SU-DHL-6 (cell line): ENCODE measurements around the gene CHST6.
"Not testable (repeated sequence)": the region's sequence is repeated elsewhere in the genome, so short reads cannot be mapped to it uniquely, and the experiment has no call there.

Experiments
- H2AFZ ChIP-seq: fragments of 200-600 bp; sonication (generic); 2 replicates; pipeline ENCODE4 v1.6.1; 2014; ENCODE audit warnings: low read depth, mild to moderate bottlenecking, moderate library complexity, mixed read lengths, antibody characterized with exemption, low read length; ENCODE audit not compliant: severe bottlenecking
- H3F3A ChIP-seq: fragments of 200-600 bp; shearing (Covaris generic); 2 replicates; pipeline ENCODE4 v1.6.0; 2016; ENCODE audit warnings: antibody characterized with exemption, mild to moderate bottlenecking; ENCODE audit not compliant: insufficient read depth
- H3K27ac ChIP-seq: fragments of 200-600 bp; sonication (generic); 2 replicates; pipeline ENCODE4 v1.5.1; 2016; ENCODE audit warnings: low read depth, mild to moderate bottlenecking, low read length, moderate library complexity, mixed read lengths
- H3K27me3 ChIP-seq: fragments of 200-600 bp; sonication (generic), shearing (Covaris generic); 2 replicates; pipeline ENCODE4 v1.6.0; 2014; ENCODE audit warnings: mild to moderate bottlenecking, low read length
- H3K36me3 ChIP-seq: fragments of 200-600 bp; sonication (generic); 2 replicates; pipeline ENCODE4 v1.6.1; 2014; ENCODE audit warnings: mild to moderate bottlenecking, low read length, mixed read lengths
- H3K4me2 ChIP-seq: fragments of 300-600, 200-600 bp; shearing (Covaris generic), sonication (generic); 2 replicates; pipeline ENCODE4 v1.6.0; 2014; ENCODE audit warnings: low read length, low read depth, mild to moderate bottlenecking; ENCODE audit not compliant: poor library complexity, severe bottlenecking
- H3K4me3 ChIP-seq: fragments of 200-600 bp; sonication (generic); 2 replicates; pipeline ENCODE4 v1.5.1; 2014; ENCODE audit warnings: antibody characterized with exemption, low read length, mild to moderate bottlenecking, mixed read lengths; ENCODE audit not compliant: insufficient read depth, poor library complexity, severe bottlenecking
- H3K79me2 ChIP-seq: fragments of 200-600 bp; sonication (generic); 2 replicates; pipeline ENCODE4 v1.6.1; 2014; ENCODE audit warnings: mild to moderate bottlenecking, low read length, moderate library complexity; ENCODE audit not compliant: insufficient read depth
- H3K9ac ChIP-seq: fragments of 200-600 bp; sonication (generic); 2 replicates; pipeline ENCODE4 v1.7.0; 2014; ENCODE audit warnings: mild to moderate bottlenecking, low read length
- H3K9me2 ChIP-seq: fragments of 200-600 bp; sonication (generic); replicated peaks from 2 replicates; pipeline ENCODE4 v1.6.1; 2014; ENCODE audit warnings: low read length; ENCODE audit not compliant: insufficient read depth
- H3K9me3 ChIP-seq: fragments of 200-600 bp; sonication (generic); 2 replicates; pipeline ENCODE4 v1.6.1; 2014; ENCODE audit warnings: low read length, mixed read lengths; ENCODE audit not compliant: insufficient read depth
- H4K20me1 ChIP-seq: fragments of 200-600 bp; sonication (generic); 2 replicates; pipeline ENCODE4 v1.6.1; 2014; ENCODE audit warnings: low read depth, mild to moderate bottlenecking, antibody characterized with exemption, low read length, moderate library complexity, mixed read lengths
- EZH2phosphoT487 ChIP-seq: fragments of 200-600 bp; sonication (generic), shearing (Covaris generic); conservative IDR thresholded peaks from 2 replicates; pipeline ENCODE4 v1.6.1; 2018; ENCODE audit warnings: mild to moderate bottlenecking, antibody characterized with exemption, low read length, moderate library complexity, mixed read lengths
- TF ChIP-seq, protein P1 (sequence below): fragments of 200-600 bp; sonication (generic); IDR thresholded peaks from one replicate; pipeline ENCODE4 v1.5.1; 2017; ENCODE audit warnings: antibody characterized with exemption, mild to moderate bottlenecking, low read length, moderate library complexity; ENCODE audit not compliant: insufficient read depth, poor library complexity, severe bottlenecking

Gene CHST6

DNA sequence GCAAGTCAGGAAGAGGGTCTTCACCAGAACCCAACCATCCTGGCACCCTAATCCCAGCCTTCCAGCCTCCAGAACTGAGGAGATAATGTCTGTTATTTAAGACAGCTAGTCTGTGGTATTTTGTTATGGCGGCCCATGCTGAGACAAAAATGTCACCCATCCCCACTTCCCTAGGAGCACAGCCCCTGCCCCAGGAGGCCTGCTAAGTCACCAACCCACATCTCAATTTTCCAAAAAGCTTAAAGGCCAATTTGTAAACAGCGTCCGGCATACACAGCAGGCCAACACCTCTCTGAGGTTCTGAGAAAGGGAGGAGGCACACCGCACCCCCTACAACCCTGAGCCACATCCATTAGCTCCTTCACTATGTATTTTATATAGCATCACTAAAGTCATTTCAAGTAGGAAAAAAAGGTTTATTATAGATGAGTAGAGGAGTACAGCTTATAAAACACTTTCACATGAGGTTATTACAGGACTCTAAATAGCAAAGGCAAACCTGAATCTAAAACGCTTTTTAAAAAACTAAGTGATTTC is 37.7 kb downstream of the CHST6 start:
- H3K79me2 ChIP-seq, result peaks cover 95% of the 10 kb centered on the region
- no peaks in the 10 kb centered on the region; the same call in 1 of the 2 replicates for H4K20me1 ChIP-seq
- no peak for TF ChIP-seq EZH2phosphoT487
- TF ChIP-seq, protein P1, sequence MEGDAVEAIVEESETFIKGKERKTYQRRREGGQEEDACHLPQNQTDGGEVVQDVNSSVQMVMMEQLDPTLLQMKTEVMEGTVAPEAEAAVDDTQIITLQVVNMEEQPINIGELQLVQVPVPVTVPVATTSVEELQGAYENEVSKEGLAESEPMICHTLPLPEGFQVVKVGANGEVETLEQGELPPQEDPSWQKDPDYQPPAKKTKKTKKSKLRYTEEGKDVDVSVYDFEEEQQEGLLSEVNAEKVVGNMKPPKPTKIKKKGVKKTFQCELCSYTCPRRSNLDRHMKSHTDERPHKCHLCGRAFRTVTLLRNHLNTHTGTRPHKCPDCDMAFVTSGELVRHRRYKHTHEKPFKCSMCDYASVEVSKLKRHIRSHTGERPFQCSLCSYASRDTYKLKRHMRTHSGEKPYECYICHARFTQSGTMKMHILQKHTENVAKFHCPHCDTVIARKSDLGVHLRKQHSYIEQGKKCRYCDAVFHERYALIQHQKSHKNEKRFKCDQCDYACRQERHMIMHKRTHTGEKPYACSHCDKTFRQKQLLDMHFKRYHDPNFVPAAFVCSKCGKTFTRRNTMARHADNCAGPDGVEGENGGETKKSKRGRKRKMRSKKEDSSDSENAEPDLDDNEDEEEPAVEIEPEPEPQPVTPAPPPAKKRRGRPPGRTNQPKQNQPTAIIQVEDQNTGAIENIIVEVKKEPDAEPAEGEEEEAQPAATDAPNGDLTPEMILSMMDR, result no peak
- no peaks in the 10 kb centered on the region for H3F3A ChIP-seq
- H3K9me3 ChIP-seq, result no peaks in the 10 kb centered on the region
- H3K27ac ChIP-seq, result no peak overlapping the region
- H3K9ac ChIP-seq, result no peak overlapping the region
- no peaks in the 10 kb centered on the region for H3K9me2 ChIP-seq
- H3K4me2 ChIP-seq, result no peak overlapping the region
- H3K27me3 ChIP-seq, result no peaks in the 10 kb centered on the region
- no peaks in the 10 kb centered on the region for H3K36me3 ChIP-seq
- H3K4me3 ChIP-seq, result no peak overlapping the region
- H2AFZ ChIP-seq, result no peak overlapping the region

DNA sequence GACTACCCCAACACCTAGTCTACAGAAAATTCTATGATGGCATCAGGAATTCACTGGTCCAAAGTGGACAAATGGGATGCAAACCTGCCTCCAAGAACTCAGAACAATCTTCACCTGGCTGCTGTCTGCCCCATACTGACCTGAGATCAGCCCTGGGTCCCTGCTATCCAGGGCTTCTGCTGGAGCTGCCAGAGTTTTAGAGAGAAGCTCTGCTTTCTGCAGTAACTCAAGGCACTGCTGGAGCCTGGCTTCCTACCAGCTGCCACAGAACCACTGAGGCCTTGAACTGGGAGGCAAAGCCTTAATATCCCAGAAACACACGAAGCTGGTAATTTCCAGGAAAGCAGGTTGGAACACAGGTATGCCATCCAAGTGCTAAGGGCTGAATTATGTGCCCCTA is 38.3 kb downstream of the CHST6 start:
- Histone ChIP-seq H3K36me3 (no peaks in the 10 kb centered on the region), H4K20me1 (no peaks in the 10 kb centered on the region; the same call in 1 of the 2 replicates), H3K27ac (no peak overlapping the region), H3K9me3 (no peaks in the 10 kb centered on the region), H3K9ac (no peak overlapping the region), H3F3A (no peaks in the 10 kb centered on the region), H3K79me2 (peaks cover 95% of the 10 kb centered on the region), H3K4me3 (no peak overlapping the region), H2AFZ (no peak overlapping the region), H3K4me2 (no peak overlapping the region), H3K9me2 (no peaks in the 10 kb centered on the region), H3K27me3 (no peaks in the 10 kb centered on the region)
- TF ChIP-seq, protein P1, result no peak

DNA sequence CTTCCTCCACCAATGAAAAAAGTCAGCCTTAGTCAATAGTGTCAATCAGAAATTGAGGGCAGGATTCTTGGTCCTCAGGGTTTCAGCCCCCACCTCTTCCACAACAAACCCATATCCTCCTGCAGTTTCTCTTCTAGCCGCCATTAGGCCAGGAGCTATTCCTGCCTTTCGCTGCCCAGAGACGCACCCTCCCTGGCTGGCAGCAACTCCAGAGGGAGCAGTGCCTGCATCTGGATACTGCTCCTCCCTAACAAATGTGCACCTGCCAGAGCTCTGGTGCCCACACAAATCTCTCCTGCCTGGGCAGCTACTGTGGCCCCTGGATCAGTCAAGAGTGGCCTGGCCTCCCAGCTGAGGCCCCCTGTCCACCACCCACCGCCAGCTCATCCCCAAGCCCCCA is 38.8 kb downstream of the CHST6 start:
- not testable (repeated sequence) for H3K4me3 ChIP-seq, H3K9me3 ChIP-seq, H3K4me2 ChIP-seq, H3K27me3 ChIP-seq, H3K9ac ChIP-seq, H3K9me2 ChIP-seq, H3K36me3 ChIP-seq, H4K20me1 ChIP-seq, H3K27ac ChIP-seq, H3F3A ChIP-seq, H2AFZ ChIP-seq
- peaks cover 92% of the 10 kb centered on the region for H3K79me2 ChIP-seq

DNA sequence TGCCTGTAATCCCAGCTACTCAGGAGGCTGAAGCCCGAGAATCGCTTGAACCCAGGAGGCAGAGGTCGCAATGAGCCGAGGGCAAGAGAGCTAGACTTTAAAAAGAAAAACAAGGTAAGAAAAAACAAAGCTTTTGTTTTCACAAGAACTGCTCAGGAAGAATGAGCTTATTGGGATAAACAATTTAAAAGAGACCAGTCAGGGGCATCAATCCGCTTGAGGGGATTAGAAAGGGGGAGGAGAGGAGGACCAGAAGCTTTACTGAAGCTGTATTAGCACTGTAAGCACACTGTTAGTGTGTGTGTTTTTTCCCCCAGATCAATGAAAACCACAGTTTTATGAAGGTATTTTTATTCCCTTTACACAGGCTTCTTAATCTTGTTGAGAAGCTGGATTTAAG is 39.6 kb downstream of the CHST6 start:
- Histone ChIP-seq H4K20me1 (peaks cover 3% of the 10 kb centered on the region; the same call in 1 of the 2 replicates), H3K4me2 (no peak overlapping the region), H3K9me2 (no peaks in the 10 kb centered on the region), H2AFZ (no peak overlapping the region), H3K79me2 (peaks cover 84% of the 10 kb centered on the region), H3F3A (no peaks in the 10 kb centered on the region), H3K27me3 (no peaks in the 10 kb centered on the region), H3K4me3 (no peak overlapping the region), H3K27ac (no peak overlapping the region), H3K9me3 (no peaks in the 10 kb centered on the region), H3K36me3 (0 out of 2 replicates have a peak, but pooled peaks cover 3% of the 10 kb centered on the region), H3K9ac (no peak overlapping the region)
- no peak for TF ChIP-seq EZH2phosphoT487
- TF ChIP-seq, protein P1, result no peak
